Right kidney (tissue), 1 donor: ENCODE measurements around the gene DCDC1.

Experiments
- DNase-seq: peaks from one replicate; pipeline ENCODE4 v3.0.0-alpha.2; 2016

Gene DCDC1

DNA sequence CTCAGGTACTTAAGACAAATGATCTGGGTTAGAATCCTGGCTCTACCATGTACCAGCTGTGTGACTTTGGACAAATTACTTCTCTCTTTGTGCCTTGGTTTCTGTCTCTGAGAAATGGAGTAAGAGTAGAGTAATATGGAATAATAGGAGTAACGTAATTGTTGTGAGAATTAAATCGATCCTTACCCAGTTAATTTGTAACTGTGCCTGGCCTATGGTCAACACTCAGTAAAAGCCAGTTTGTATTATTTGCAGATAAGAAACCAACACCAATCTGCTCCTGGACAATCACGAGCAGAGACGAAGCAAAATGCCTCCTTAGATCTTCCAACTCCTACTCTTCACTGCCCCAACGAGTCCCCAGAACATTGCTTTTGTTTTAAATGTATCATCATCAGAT is 266.7 kb downstream of the DCDC1 start:
- DNase-seq = no peak

DNA sequence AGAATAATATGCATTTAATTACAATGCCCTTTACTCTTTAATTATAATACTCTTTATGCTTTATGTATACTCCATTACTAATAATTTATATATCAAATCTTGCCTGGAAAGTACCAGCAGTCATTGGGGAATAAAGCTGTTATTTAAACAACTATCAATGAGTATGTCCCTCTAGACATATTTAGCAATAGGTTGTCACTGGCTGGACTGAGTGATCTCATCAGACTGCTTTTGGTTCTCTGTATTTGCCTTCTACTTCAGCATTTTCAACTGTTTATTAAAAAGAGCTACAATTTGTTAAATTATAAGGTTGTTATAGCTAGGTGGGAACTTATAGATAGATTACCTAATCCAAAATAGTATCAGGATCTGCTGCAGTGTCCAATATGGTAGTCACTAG is 267.2 kb downstream of the DCDC1 start:
- DNase-seq = no peak

GRCh38 chr11:31096191-31096805 is 273.2 kb downstream of the DCDC1 start:
- no peak for DNase-seq

GRCh38 chr11:31092638-31093037 is 276.9 kb downstream of the DCDC1 start:
- DNase-seq = no peak

DNA sequence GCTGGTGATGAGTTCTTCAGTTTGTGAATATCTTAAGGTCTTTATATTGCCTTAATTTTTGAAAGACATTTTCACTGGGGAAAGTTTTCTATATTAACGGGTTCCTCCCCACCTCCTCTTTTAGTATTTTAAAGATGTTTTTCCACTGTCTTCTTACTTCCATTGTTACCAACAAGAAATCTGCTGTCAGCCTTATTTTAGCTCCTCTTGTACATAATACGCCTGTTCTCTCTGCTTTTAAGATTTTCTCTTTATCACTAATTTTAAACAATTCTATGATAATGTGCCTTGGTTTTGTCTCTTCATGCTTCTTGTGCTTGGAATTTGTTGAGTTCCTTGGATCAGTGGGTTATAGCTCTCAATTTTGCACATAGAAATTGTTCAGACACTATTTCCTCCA is 280.4 kb downstream of the DCDC1 start:
- DNase-seq = no peak

DNA sequence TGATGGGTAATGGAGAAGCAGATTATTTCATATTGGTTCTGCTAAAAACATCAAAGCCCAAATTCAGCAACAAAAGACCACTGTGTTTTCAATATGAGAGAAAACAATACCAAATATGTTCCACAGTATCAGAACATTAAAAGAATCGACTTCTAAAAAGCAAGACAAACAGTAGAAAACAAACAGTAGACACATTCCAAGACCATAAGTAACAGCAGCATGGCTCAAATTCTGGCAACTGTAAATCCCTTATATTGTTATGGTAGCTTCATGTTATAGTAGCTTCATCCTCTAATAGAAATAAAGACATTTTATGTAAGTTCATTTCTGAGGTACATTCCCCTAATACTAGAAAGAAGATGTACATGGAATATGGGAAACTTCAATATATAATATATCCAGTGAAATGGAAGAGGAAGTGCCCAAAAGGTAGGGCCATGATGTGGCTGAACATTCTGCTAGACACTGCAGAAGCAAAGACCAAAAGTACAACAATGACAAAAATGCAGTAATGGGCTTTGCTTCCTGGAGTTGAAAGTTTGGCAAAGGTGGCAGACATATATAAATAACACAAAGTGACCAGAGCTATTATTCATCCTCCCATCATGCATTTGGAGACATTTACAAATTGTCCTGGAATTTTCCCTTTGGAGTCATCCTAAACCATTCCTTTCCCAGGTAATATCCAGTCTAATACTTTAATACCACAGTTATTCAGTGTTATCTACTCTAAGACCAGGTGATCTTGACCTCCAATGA is 299.9 kb downstream of the DCDC1 start:
- no peak for DNase-seq

DNA sequence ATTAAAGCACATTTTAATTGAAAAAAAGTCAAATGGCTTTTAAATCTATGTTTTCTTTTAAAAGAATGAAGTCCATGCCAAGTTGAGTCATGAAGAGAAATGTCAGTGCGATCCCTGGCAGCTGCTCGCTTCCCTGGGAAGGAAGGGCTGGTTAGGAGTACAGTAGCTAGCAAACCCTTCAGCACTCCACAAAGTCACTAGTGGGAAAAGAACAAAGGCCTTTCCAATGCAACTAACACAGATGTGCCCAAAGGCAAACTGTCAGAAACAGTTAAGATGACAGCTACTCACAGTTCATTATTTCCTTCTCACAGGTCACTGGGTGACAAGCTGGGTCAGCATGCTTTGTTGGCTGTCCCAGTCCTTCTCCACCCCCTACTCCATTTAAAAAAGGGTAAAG is 308.7 kb downstream of the DCDC1 start:
- DNase-seq = no peak

DNA sequence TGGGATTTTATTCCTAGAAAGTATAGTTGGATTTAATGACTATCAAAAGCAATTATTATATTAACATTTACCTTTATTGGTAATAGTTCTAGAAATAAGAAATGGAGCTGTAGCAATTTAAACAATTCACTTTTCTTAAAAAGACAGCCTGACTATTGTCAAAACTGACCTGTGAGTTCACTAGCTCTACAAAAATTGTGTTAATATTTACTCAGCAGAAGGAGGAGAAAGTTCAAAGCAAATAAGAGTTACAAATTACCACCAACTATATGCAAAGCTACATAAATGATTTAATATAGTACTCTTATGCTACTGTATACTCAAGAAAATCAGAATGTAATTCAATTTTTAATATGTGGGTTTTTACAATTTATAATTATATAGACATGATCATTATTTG is 310.0 kb downstream of the DCDC1 start:
- DNase-seq = no peak

DNA sequence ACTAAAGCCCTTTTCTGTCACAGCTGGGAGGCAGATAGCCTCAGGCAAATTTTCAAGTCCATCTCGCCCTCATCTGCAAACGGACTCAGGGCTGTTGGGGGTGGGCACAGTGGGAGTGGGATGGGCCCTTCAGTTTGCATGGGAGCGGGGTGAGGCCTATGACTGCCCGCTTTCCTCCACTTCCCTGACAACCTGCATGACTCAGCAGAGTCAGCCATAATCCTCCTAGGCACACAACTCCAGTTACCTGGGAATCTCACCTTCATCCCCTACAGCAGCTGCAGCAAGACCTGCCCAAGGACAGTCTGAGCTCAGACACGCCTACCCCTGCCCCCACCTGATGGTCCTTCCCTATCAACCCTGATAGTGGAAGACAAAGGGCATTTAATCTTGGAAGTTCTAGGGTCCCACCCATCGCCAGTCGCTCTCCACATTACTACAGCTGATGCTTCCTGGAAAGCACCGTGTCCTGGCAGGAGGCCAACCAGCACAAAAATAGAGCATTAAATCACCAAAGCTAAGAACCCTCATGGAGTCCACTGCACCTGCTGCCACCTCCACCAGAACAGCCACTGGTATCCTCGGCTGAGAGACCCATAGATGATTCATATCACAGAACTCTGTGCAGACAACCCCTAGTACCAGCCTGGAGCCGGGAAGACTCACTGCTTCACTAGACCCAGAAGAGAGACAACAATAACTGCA is 319.3 kb downstream of the DCDC1 start:
- DNase-seq = no peak

DNA sequence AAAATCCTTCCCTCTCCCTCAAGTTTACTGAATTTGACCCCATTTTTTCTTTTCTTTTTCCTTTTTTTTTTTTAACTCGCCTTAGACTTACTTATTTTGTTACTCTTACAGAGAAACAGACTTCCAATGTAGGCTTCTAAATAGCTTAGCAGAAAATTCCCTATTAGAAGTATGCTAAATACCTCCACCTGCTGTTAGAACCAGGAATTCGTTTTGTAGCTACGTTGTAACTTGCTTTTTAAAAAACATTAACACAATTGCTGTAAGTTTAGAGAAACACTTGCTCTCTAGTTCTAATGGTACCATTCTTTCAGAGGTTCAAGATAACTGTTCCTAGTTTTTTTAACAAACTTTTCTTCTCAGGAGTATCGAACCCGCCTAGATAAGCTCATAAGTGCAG is 324.2 kb downstream of the DCDC1 start:
- no peak for DNase-seq

GRCh38 chr11:31030138-31030792 is 339.3 kb downstream of the DCDC1 start:
- no peak for DNase-seq

- no peak for DNase-seq
Measured at GRCh38 chr11:31026315-31026714, 343.2 kb downstream of the DCDC1 start.

- DNase-seq = no peak
Measured at GRCh38 chr11:31022080-31022479, 347.5 kb downstream of the DCDC1 start.

DNA sequence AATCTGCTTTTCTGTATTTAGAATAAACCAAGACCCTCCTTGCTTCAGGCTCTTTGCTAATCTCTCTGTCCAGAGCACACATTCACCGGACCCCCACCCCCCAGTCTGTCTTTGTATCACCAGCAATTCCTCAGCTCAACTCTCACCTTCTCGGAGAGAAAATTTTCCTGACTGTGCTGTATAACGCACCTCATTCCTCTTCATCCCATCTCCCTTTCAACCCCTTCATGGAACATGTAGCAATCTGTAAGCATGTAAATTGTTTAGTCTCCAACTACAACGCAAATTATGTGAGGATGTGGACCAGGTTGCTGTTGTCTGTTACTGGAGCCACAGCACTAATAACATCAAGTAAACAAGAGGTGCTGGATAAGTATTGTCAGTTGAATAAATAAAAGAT is 349.8 kb downstream of the DCDC1 start:
- no peak for DNase-seq

GRCh38 chr11:31005202-31005601 is 364.3 kb downstream of the DCDC1 start:
- DNase-seq = no peak

- DNase-seq = no peak
Measured at GRCh38 chr11:31001427-31001826, 368.1 kb downstream of the DCDC1 start.

- no peak for DNase-seq
Measured at GRCh38 chr11:31000381-31000780, 369.2 kb downstream of the DCDC1 start.

- DNase-seq = no peak
Measured at GRCh38 chr11:30992513-30992849, 377.1 kb downstream of the DCDC1 start.

GRCh38 chr11:30991802-30992512 is 377.6 kb downstream of the DCDC1 start:
- no peak for DNase-seq

DNA sequence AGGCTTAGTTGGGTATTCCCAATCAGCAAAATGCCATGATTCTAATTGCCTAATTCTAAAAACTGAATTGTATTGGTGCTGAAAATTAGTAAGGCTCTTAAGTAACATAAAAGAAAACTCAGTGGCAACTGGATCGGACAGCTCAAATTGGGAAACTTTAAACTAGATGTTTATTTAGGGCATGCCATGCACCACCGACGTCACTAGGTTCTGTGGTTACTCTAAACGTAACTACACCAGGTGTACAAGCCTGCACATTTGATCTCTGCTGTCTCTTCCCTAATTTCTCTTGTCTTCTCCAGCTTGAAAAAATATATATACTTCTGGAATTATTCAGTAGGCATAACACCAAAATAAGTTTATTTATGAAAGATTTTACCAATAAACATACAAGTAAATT is 378.2 kb downstream of the DCDC1 start:
- DNase-seq = no peak

- no peak for DNase-seq
Measured at GRCh38 chr11:30990625-30991296, 378.8 kb downstream of the DCDC1 start.

DNA sequence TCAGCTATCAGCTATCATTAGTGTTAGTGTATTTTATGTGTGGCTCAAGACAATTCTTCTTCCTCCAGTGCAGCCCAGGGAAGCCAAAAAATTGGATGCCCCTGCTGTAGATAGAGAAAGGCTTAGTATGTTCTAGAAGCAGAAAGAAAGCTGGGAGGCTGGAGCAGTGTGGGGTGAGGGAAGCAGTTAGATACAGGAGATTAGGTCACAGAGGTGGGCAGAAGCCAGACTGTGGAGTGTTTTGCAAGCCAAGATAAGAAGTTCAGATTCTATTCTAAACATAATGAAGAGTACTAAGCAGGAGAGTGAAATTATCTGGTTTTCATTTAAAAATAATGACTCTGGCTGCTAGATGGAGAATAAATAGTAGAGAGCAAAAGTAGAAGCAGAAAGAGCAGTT is 381.7 kb downstream of the DCDC1 start:
- DNase-seq = no peak
